Measurements from ENCODE around the gene PKDREJ.

Gene PKDREJ

GRCh38 chr22:46263216-46263590 is at the start of gene PKDREJ:
TSS of gene PKDREJ (minus strand) at chr22:46263343. CDS start at chr22:46263322, 21 bp downstream.
- in situ Hi-C loops (cut with MboI; ENCODE audit: low sequenced_read_pairs): no loop called here

GRCh38 chr22:46312848-46313247 is 49.7 kb upstream of the PKDREJ start:
- in situ Hi-C loops (cut with MboI; ENCODE audit: low sequenced_read_pairs): loop anchor here (10.0 to 25.0 kb wide), 2 partner anchors 188 to 301 kb away; no protein-coding TSS in a partner anchor

- in situ Hi-C loops (cut with MboI; ENCODE audit: low sequenced_read_pairs): loop anchor here (10.0 to 25.0 kb wide), 2 partner anchors 187 to 300 kb away; no protein-coding TSS in a partner anchor
Measured at GRCh38 chr22:46312056-46312455, 48.9 kb upstream of the PKDREJ start.

GRCh38 chr22:46309526-46310085 is 46.5 kb upstream of the PKDREJ start:
- in situ Hi-C loops (cut with MboI; ENCODE audit: low sequenced_read_pairs): loop anchor here (10.0 to 25.0 kb wide), 2 partner anchors 185 to 297 kb away; no protein-coding TSS in a partner anchor

GRCh38 chr22:46308283-46308988 is 45.3 kb upstream of the PKDREJ start:
- in situ Hi-C loops (cut with MboI; ENCODE audit: low sequenced_read_pairs): loop anchor here (25.0 kb wide), 1 partner anchor 296 kb away; no protein-coding TSS in a partner anchor

GRCh38 chr22:46303347-46303965 is 40.3 kb upstream of the PKDREJ start:
- in situ Hi-C loops (cut with MboI; ENCODE audit: low sequenced_read_pairs): loop anchor here (25.0 kb wide), 1 partner anchor 291 kb away; no protein-coding TSS in a partner anchor

- in situ Hi-C loops (cut with MboI; ENCODE audit: low sequenced_read_pairs): loop anchor here (25.0 kb wide), 1 partner anchor 288 kb away; no protein-coding TSS in a partner anchor
Measured at GRCh38 chr22:46300491-46300890, 37.3 kb upstream of the PKDREJ start.

GRCh38 chr22:46299101-46299500 is 36.0 kb upstream of the PKDREJ start:
- in situ Hi-C loops (cut with MboI; ENCODE audit: low sequenced_read_pairs): no loop called here

GRCh38 chr22:46297151-46297812 is 34.1 kb upstream of the PKDREJ start:
- in situ Hi-C loops (cut with MboI; ENCODE audit: low sequenced_read_pairs): no loop called here

- in situ Hi-C loops (cut with MboI; ENCODE audit: low sequenced_read_pairs): no loop called here
Measured at GRCh38 chr22:46296257-46297150, 33.4 kb upstream of the PKDREJ start, which contains the start of gene GTSE1. TSS of gene GTSE1 (plus strand) at chr22:46296870. CDS start at chr22:46297401, 531 bp downstream.

GRCh38 chr22:46295277-46295971 is 32.3 kb upstream of the PKDREJ start:
- in situ Hi-C loops (cut with MboI; ENCODE audit: low sequenced_read_pairs): no loop called here

- in situ Hi-C loops (cut with MboI; ENCODE audit: low sequenced_read_pairs): no loop called here
Measured at GRCh38 chr22:46294784-46295183, 31.6 kb upstream of the PKDREJ start.

- in situ Hi-C loops (cut with MboI; ENCODE audit: low sequenced_read_pairs): no loop called here
Measured at GRCh38 chr22:46293577-46294260, 30.6 kb upstream of the PKDREJ start.

- in situ Hi-C loops (cut with MboI; ENCODE audit: low sequenced_read_pairs): no loop called here
Measured at GRCh38 chr22:46292732-46293131, 29.6 kb upstream of the PKDREJ start.

GRCh38 chr22:46292173-46292572 is 29.0 kb upstream of the PKDREJ start:
- in situ Hi-C loops (cut with MboI; ENCODE audit: low sequenced_read_pairs): no loop called here

- in situ Hi-C loops (cut with MboI; ENCODE audit: low sequenced_read_pairs): no loop called here
Measured at GRCh38 chr22:46290843-46291785, 28.0 kb upstream of the PKDREJ start.

- in situ Hi-C loops (cut with MboI; ENCODE audit: low sequenced_read_pairs): no loop called here
Measured at GRCh38 chr22:46290121-46290842, 27.1 kb upstream of the PKDREJ start.
